ENCODE measurements around the gene WNT16.
"Not testable (repeated sequence)": the region's sequence is repeated elsewhere in the genome, so short reads cannot be mapped to it uniquely, and the experiment has no call there.

The WNT16 gene

GRCh38 chr7:121307021-121307574 lies 21.7 kb upstream of the WNT16 start:
- H2BK120ac ChIP-seq (ENCODE audit: low read depth, low read length) = no peak overlapping the region
- no peaks in the 10 kb centered on the region for H3K36me3 ChIP-seq (ENCODE audit: control insufficient read depth in 1 of 2, insufficient read depth in 2 of 2, low read depth in 1 of 2, low read length in 2 of 2)
- H2BK5ac ChIP-seq (ENCODE audit: low read depth, low read length, poor library complexity, severe bottlenecking) = no peak overlapping the region
- no peak overlapping the region for H3K4me2 ChIP-seq (ENCODE audit: low read length, poor library complexity, severe bottlenecking)
- H3K9ac ChIP-seq (ENCODE audit: low read length) = no peak overlapping the region
- H3K18ac ChIP-seq (ENCODE audit: low read depth in 1 of 2, low read length in 2 of 2) = no peak overlapping the region
- no peaks in the 10 kb centered on the region for H3K9me3 ChIP-seq (ENCODE audit: control insufficient read depth, low read length)
- no peak overlapping the region for H2AFZ ChIP-seq (ENCODE audit: low read depth, low read length)
- H2BK12ac ChIP-seq (ENCODE audit: low read length in 2 of 2) = no peak overlapping the region
- no peak overlapping the region for H3K27ac ChIP-seq (ENCODE audit: low read length, poor library complexity, severe bottlenecking)
- no peaks in the 10 kb centered on the region for H3K79me1 ChIP-seq (replicated peaks; ENCODE audit: low read length, poor library complexity, severe bottlenecking)
- no peak overlapping the region for H2BK15ac ChIP-seq (ENCODE audit: low read depth, poor library complexity, severe bottlenecking)
- no peak overlapping the region for H4K91ac ChIP-seq (ENCODE audit: low read length)
- H3K23ac ChIP-seq (ENCODE audit: low read length in 2 of 2) = no peak overlapping the region
- no peak overlapping the region for H3K4me3 ChIP-seq (ENCODE audit: insufficient read depth in 1 of 2, low read depth in 1 of 2, low read length in 2 of 2)
- H2AK5ac ChIP-seq (ENCODE audit: low read length, severe bottlenecking) = no peak overlapping the region
- H3K14ac ChIP-seq (ENCODE audit: low read length in 2 of 2) = no peak overlapping the region
- H3K4me1 ChIP-seq (ENCODE audit: control insufficient read depth, insufficient read depth, low read depth, low read length) = peaks cover 3% of the 10 kb centered on the region
- H4K8ac ChIP-seq (ENCODE audit: low read length) = no peak overlapping the region
- H3K4ac ChIP-seq (ENCODE audit: low read depth in 1 of 2, low read length in 2 of 2) = no peak overlapping the region
- DNase-seq = no peak
- no peaks in the 10 kb centered on the region for H3K27me3 ChIP-seq (ENCODE audit: control insufficient read depth in 1 of 2, insufficient read depth in 1 of 2, low read length in 2 of 2)
- WGBS = 89% methylated on average over 4 of the region's 4 CpGs

GRCh38 chr7:121313220-121313792 lies 15.5 kb upstream of the WNT16 start:
- H3K18ac ChIP-seq (ENCODE audit: low read depth in 1 of 2, low read length in 2 of 2) = no peak overlapping the region
- H3K4me2 ChIP-seq (ENCODE audit: low read length, poor library complexity, severe bottlenecking) = no peak overlapping the region
- no peak overlapping the region for H2BK15ac ChIP-seq (ENCODE audit: low read depth, poor library complexity, severe bottlenecking)
- no peak overlapping the region for H3K14ac ChIP-seq (ENCODE audit: low read length in 2 of 2)
- no peak overlapping the region for H2BK5ac ChIP-seq (ENCODE audit: low read depth, low read length, poor library complexity, severe bottlenecking)
- H2AFZ ChIP-seq (ENCODE audit: low read depth, low read length) = no peak overlapping the region
- H3K9me3 ChIP-seq (ENCODE audit: control insufficient read depth, low read length) = no peaks in the 10 kb centered on the region
- H3K4me1 ChIP-seq (ENCODE audit: control insufficient read depth, insufficient read depth, low read depth, low read length) = no peaks in the 10 kb centered on the region
- H3K79me1 ChIP-seq (replicated peaks; ENCODE audit: low read length, poor library complexity, severe bottlenecking) = no peaks in the 10 kb centered on the region
- no peaks in the 10 kb centered on the region for H3K27me3 ChIP-seq (ENCODE audit: control insufficient read depth in 1 of 2, insufficient read depth in 1 of 2, low read length in 2 of 2)
- H4K8ac ChIP-seq (ENCODE audit: low read length) = no peak overlapping the region
- H2BK12ac ChIP-seq (ENCODE audit: low read length in 2 of 2) = no peak overlapping the region
- DNase-seq = no peak
- H3K36me3 ChIP-seq (ENCODE audit: control insufficient read depth in 1 of 2, insufficient read depth in 2 of 2, low read depth in 1 of 2, low read length in 2 of 2) = no peaks in the 10 kb centered on the region
- no peak overlapping the region for H3K4ac ChIP-seq (ENCODE audit: low read depth in 1 of 2, low read length in 2 of 2)
- H4K91ac ChIP-seq (ENCODE audit: low read length) = no peak overlapping the region
- H3K23ac ChIP-seq (ENCODE audit: low read length in 2 of 2) = no peak overlapping the region
- no peak overlapping the region for H3K27ac ChIP-seq (ENCODE audit: low read length, poor library complexity, severe bottlenecking)
- WGBS = 84% methylated on average over 3 of the region's 3 CpGs
- H3K4me3 ChIP-seq (ENCODE audit: insufficient read depth in 1 of 2, low read depth in 1 of 2, low read length in 2 of 2) = peak overlapping the region in 1 of 2 experiments; percentile 47
- no peak overlapping the region for H2AK5ac ChIP-seq (ENCODE audit: low read length, severe bottlenecking)
- peak overlapping the region; percentile 32 for H3K9ac ChIP-seq (ENCODE audit: low read length)
- H2BK120ac ChIP-seq (ENCODE audit: low read depth, low read length) = no peak overlapping the region

GRCh38 chr7:121313793-121314676 lies 14.8 kb upstream of the WNT16 start:
- no peak overlapping the region for H3K18ac ChIP-seq (ENCODE audit: low read depth in 1 of 2, low read length in 2 of 2)
- H4K8ac ChIP-seq (ENCODE audit: low read length) = no peak overlapping the region
- no peak overlapping the region for H3K14ac ChIP-seq (ENCODE audit: low read length in 2 of 2)
- H2BK120ac ChIP-seq (ENCODE audit: low read depth, low read length) = no peak overlapping the region
- WGBS = 80% methylated on average over 6 of the region's 9 CpGs
- no peaks in the 10 kb centered on the region for H3K9me3 ChIP-seq (ENCODE audit: control insufficient read depth, low read length)
- no peak overlapping the region for H2BK15ac ChIP-seq (ENCODE audit: low read depth, poor library complexity, severe bottlenecking)
- H2AFZ ChIP-seq (ENCODE audit: low read depth, low read length) = no peak overlapping the region
- no peaks in the 10 kb centered on the region for H3K79me1 ChIP-seq (replicated peaks; ENCODE audit: low read length, poor library complexity, severe bottlenecking)
- H3K4ac ChIP-seq (ENCODE audit: low read depth in 1 of 2, low read length in 2 of 2) = no peak overlapping the region
- no peak overlapping the region for H4K91ac ChIP-seq (ENCODE audit: low read length)
- H3K27me3 ChIP-seq (ENCODE audit: control insufficient read depth in 1 of 2, insufficient read depth in 1 of 2, low read length in 2 of 2) = no peaks in the 10 kb centered on the region
- no peak overlapping the region for H3K27ac ChIP-seq (ENCODE audit: low read length, poor library complexity, severe bottlenecking)
- H3K4me1 ChIP-seq (ENCODE audit: control insufficient read depth, insufficient read depth, low read depth, low read length) = no peaks in the 10 kb centered on the region
- DNase-seq = no peak
- no peak overlapping the region for H2BK12ac ChIP-seq (ENCODE audit: low read length in 2 of 2)
- peak overlapping the region; percentile 32 for H3K9ac ChIP-seq (ENCODE audit: low read length)
- H3K4me3 ChIP-seq (ENCODE audit: insufficient read depth in 1 of 2, low read depth in 1 of 2, low read length in 2 of 2) = peak overlapping the region in 1 of 2 experiments; percentile 47
- no peak overlapping the region for H2BK5ac ChIP-seq (ENCODE audit: low read depth, low read length, poor library complexity, severe bottlenecking)
- H3K23ac ChIP-seq (ENCODE audit: low read length in 2 of 2) = no peak overlapping the region
- H3K4me2 ChIP-seq (ENCODE audit: low read length, poor library complexity, severe bottlenecking) = no peak overlapping the region
- H3K36me3 ChIP-seq (ENCODE audit: control insufficient read depth in 1 of 2, insufficient read depth in 2 of 2, low read depth in 1 of 2, low read length in 2 of 2) = no peaks in the 10 kb centered on the region
- H2AK5ac ChIP-seq (ENCODE audit: low read length, severe bottlenecking) = no peak overlapping the region

GRCh38 chr7:121315170-121315569 lies 13.6 kb upstream of the WNT16 start:
- H2BK120ac ChIP-seq (ENCODE audit: low read depth, low read length); DNase-seq; H2BK15ac ChIP-seq (ENCODE audit: low read depth, poor library complexity, severe bottlenecking); H4K91ac ChIP-seq (ENCODE audit: low read length); H2AK5ac ChIP-seq (ENCODE audit: low read length, severe bottlenecking); H3K4me1 ChIP-seq (ENCODE audit: control insufficient read depth, insufficient read depth, low read depth, low read length); H2BK12ac ChIP-seq (ENCODE audit: low read length in 2 of 2); H3K9me3 ChIP-seq (ENCODE audit: control insufficient read depth, low read length); H3K18ac ChIP-seq (ENCODE audit: low read depth in 1 of 2, low read length in 2 of 2); H4K8ac ChIP-seq (ENCODE audit: low read length); H2AFZ ChIP-seq (ENCODE audit: low read depth, low read length); H3K27ac ChIP-seq (ENCODE audit: low read length, poor library complexity, severe bottlenecking); H3K4me2 ChIP-seq (ENCODE audit: low read length, poor library complexity, severe bottlenecking); H3K9ac ChIP-seq (ENCODE audit: low read length); H3K79me1 ChIP-seq (replicated peaks; ENCODE audit: low read length, poor library complexity, severe bottlenecking); H3K23ac ChIP-seq (ENCODE audit: low read length in 2 of 2); H3K14ac ChIP-seq (ENCODE audit: low read length in 2 of 2); H2BK5ac ChIP-seq (ENCODE audit: low read depth, low read length, poor library complexity, severe bottlenecking); H3K36me3 ChIP-seq (ENCODE audit: control insufficient read depth in 1 of 2, insufficient read depth in 2 of 2, low read depth in 1 of 2, low read length in 2 of 2); H3K4ac ChIP-seq (ENCODE audit: low read depth in 1 of 2, low read length in 2 of 2); H3K4me3 ChIP-seq (ENCODE audit: insufficient read depth in 1 of 2, low read depth in 1 of 2, low read length in 2 of 2); H3K27me3 ChIP-seq (ENCODE audit: control insufficient read depth in 1 of 2, insufficient read depth in 1 of 2, low read length in 2 of 2): not testable (repeated sequence)
- 100% methylated on average over 2 of the region's 3 CpGs for WGBS

Measured in mesenchymal stem cell (in vitro differentiated cells and primary cell).